A549 (cell line): ENCODE results near the gene RPL31. TPM values are rescaled to one million over a fixed set of nuclear protein-coding genes. Genes with fewer than 3 reads are reported as not detected.

ENCODE experiments used
- ATAC-seq, 2 experiments: fragments of 200-7000 bp in 1 of 2; fragments of >200 bp in 1 of 2; cut with Nextera tagmentation in 1 of 2; cut with Tn5 transposase in 1 of 2; 3 replicates each; pipeline versions ENCODE4 v1.8.0 to v1.9.1; 2018 to 2020; ENCODE audit warnings: mild to moderate bottlenecking in 1 of 2, moderate library complexity in 1 of 2
- CTCF ChIA-PET: fragments of 300-600 bp; sonication (Branson Sonifier 250); formaldehyde crosslinking; extraction: SDS; loops from one replicate; lab custom pipeline; 2021; ENCODE audit warnings: antibody characterized with exemption, inconsistent platforms; lab: Yijun Ruan, JAX
- POLR2A ChIA-PET: fragments of 350-600 bp; formaldehyde crosslinking; extraction: SDS; loops from one replicate; lab custom pipeline; 2021; ENCODE audit warnings: antibody characterized with exemption, inconsistent platforms; lab: Yijun Ruan, JAX
- DNase-seq, 2 experiments: peaks; one replicate each; pipeline versions ENCODE4 v3.0.0 to v3.0.0-alpha.2; 2011 to 2016; ENCODE audit warnings: low read depth in 1 of 2, low spot score in 1 of 2
- FAIRE-seq: peaks from 2 replicates; lab custom pipeline; 2011; peaks lifted over from hg19 to GRCh38; lab: Jason Lieb, UNC
- H3K27ac ChIP-seq, 2 experiments: fragments of >200 bp; sonication (Bioruptor Twin); formaldehyde crosslinking; 3 replicates each; pipeline ENCODE4 v1.5.1; 2016 to 2017
- H3K4me1 ChIP-seq: fragments of >200 bp; sonication (Bioruptor Twin); formaldehyde crosslinking; 3 replicates; pipeline ENCODE4 v1.6.1; 2016
- H3K4me2 ChIP-seq: fragments of >200 bp; sonication (Bioruptor Twin); formaldehyde crosslinking; 3 replicates; pipeline ENCODE4 v1.6.1; 2016
- H3K4me3 ChIP-seq: fragments of >200 bp; sonication (Bioruptor Twin); formaldehyde crosslinking; 3 replicates; pipeline ENCODE4 v1.5.1; 2016
- H3K9me3 ChIP-seq: fragments of >200 bp; sonication (Bioruptor Twin); formaldehyde crosslinking; 3 replicates; pipeline ENCODE4 v1.6.1; 2016
- ATOH8 ChIP-seq: fragments of 250-450 bp; sonication (Bioruptor Pico); IDR thresholded peaks from 2 replicates; pipeline ENCODE4 v1.5.0; 2020; ENCODE audit warnings: low read depth, mild to moderate bottlenecking, moderate library complexity
- ELK1 ChIP-seq: fragments of 150-350 bp; IDR thresholded peaks from 2 replicates; pipeline ENCODE4 v1.6.1; 2014; ENCODE audit warnings: low read depth, mild to moderate bottlenecking, low read length
- HES2 ChIP-seq: fragments of >200 bp; sonication (Bioruptor Twin); formaldehyde crosslinking; IDR thresholded peaks from 2 replicates; pipeline ENCODE4 v1.6.1; 2016
- HOXB13 ChIP-seq: fragments of 250-450 bp; sonication (Bioruptor Pico); IDR thresholded peaks from 2 replicates; pipeline ENCODE4 v1.5.0; 2020; ENCODE audit warnings: low read depth, mild to moderate bottlenecking, moderate library complexity
- HOXB5 ChIP-seq: fragments of 250-450 bp; sonication (Bioruptor Pico); IDR thresholded peaks from 2 replicates; pipeline ENCODE4 v1.5.0; 2020; ENCODE audit warnings: mild to moderate bottlenecking, moderate library complexity
- KDM5A ChIP-seq: fragments of 200-600 bp; sonication (generic); IDR thresholded peaks from 2 replicates; pipeline ENCODE4 v1.6.1; 2016; ENCODE audit warnings: antibody characterized with exemption, mild to moderate bottlenecking
- MAFK ChIP-seq: fragments of 450-650 bp; IDR thresholded peaks from 2 replicates; pipeline ENCODE4 v1.6.1; 2014; ENCODE audit not compliant: partially characterized antibody
- MAX ChIP-seq: IDR thresholded peaks from 2 replicates; pipeline ENCODE4 v1.6.1; 2012
- NFE2L2 ChIP-seq: fragments of 150-350 bp; conservative IDR thresholded peaks from 2 replicates; pipeline ENCODE4 v1.6.1; 2014; ENCODE audit warnings: low read length
- NPAS2 ChIP-seq: fragments of 250-450 bp; sonication (Bioruptor Pico); IDR thresholded peaks from 2 replicates; pipeline ENCODE4 v1.8.0; 2022; ENCODE audit warnings: mild to moderate bottlenecking, moderate library complexity, borderline replicate concordance
- PBX3 ChIP-seq: IDR thresholded peaks from 2 replicates; pipeline ENCODE4 v1.6.1; 2012
- PHF8 ChIP-seq: fragments of 200-600 bp; sonication (generic); IDR thresholded peaks from 2 replicates; pipeline ENCODE4 v1.6.1; 2016; ENCODE audit warnings: low read depth, mild to moderate bottlenecking, antibody characterized with exemption, moderate library complexity, borderline replicate concordance
- POLR2AphosphoS2 ChIP-seq: conservative IDR thresholded peaks from 2 replicates; pipeline ENCODE4 v1.6.1; 2012; ENCODE audit warnings: low read length, improper control_type of control experiment, inconsistent platforms
- RAD21 ChIP-seq, 2 experiments: fragments of >200 bp in 1 of 2; sonication (Bioruptor Twin) in 1 of 2; formaldehyde crosslinking in 1 of 2; IDR thresholded peaks in 1 of 2; conservative IDR thresholded peaks in 1 of 2; 2 replicates in 1 of 2; 3 replicates in 1 of 2; pipeline ENCODE4 v1.6.1; 2012 to 2018; ENCODE audit warnings: inconsistent platforms in 1 of 2
- RFX5 ChIP-seq: fragments of 450-650 bp; IDR thresholded peaks from 2 replicates; pipeline ENCODE4 v1.7.1; 2014; ENCODE audit warnings: antibody characterized with exemption, mild to moderate bottlenecking, moderate library complexity
- SMC3 ChIP-seq: fragments of >200 bp; sonication (Bioruptor Twin); formaldehyde crosslinking; IDR thresholded peaks from 3 replicates; pipeline ENCODE4 v1.6.1; 2018; ENCODE audit warnings: inconsistent platforms
- ZFP36 ChIP-seq: fragments of 450-650 bp; IDR thresholded peaks from 2 replicates; pipeline ENCODE4 v1.6.1; 2014; ENCODE audit warnings: borderline replicate concordance; ENCODE audit not compliant: partially characterized antibody
- WGBS: methylation state at CpG from one replicate; pipeline ENCODE4 v1.1.6; 2017; ENCODE audit errors: missing lambda C conversion rate; 5-methylcytosine and 5-hydroxymethylcytosine counted together
- polyA plus RNA-seq, 4 experiments: library from polyadenylated mRNA; depleted of rRNA in 3 of 4; stranded (reverse); fragments of >200 nt; fragmentation: RNase III in 1 of 4; extraction: RNeasy Plus Mini Kit Qiagen cat#74134 plus additional on column Dnase treatment in 1 of 4; gene quantifications; 2 replicates in 3 of 4; 3 replicates in 1 of 4; pipeline ENCODE4 v1.2.3, GENCODE V29; 2011 to 2017
- TF ChIP-seq, protein P1 (sequence below): fragments of >200 bp; sonication (Bioruptor Twin); formaldehyde crosslinking; IDR thresholded peaks from 3 replicates; pipeline ENCODE4 v1.5.1; 2016
- TF ChIP-seq, protein P2 (sequence below): fragments of 250-450 bp; sonication (Bioruptor Pico); IDR thresholded peaks from 2 replicates; pipeline ENCODE4 v1.5.0; 2021; ENCODE audit warnings: mild to moderate bottlenecking, moderate library complexity, borderline replicate concordance

RPL31 gene
- polyA plus RNA-seq, 2 of the 4 experiments (the other 2 are of a cell fraction), result 1,803 to 2,064 TPM

DNA sequence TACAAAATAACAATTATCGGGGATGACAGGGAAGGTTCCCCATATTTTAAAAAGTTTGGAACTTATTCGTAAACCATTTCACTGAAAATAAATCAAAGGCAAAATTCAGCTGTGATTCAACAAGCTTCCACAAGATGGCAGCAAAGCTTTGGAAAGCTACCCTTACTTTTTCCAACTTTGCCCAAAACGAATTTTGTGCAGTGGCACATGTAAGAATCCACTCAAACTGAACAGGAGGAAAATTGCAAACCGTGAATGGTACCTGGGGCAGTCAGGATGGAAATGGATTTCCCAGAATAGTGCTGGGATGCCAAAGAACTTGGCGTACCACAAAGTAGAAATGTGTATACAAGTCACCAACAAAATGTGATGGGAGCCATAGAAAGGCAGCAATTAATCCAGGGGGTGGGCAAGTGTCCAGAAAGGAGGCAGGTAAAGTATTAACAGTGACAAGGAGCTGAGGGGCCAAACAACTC is 10.7 kb downstream of the RPL31 start:
- Histone ChIP-seq H3K27ac (peak overlapping the region; percentile 5 to 46; a peak in 1 of 6 replicates), H3K4me3 (no peak overlapping the region), H3K4me2 (no peak overlapping the region), H3K9me3 (no peaks in the 10 kb centered on the region), H3K4me1 (peaks cover 9% of the 10 kb centered on the region; the same call in 2 of the 3 replicates)
- ChIA-PET CTCF (interaction anchor here (0.5 to 9.1 kb wide), 40 partner anchors 8 to 432 kb away, joined by 3 to 136 read pairs (median 4); partner anchors contain the start of genes CNOT11, RPL31 and TBC1D8), POLR2A (interaction anchor here (0.7 to 1.3 kb wide), 4 partner anchors 138 to 395 kb away, joined by 3 to 15 read pairs (median 4); partner anchors contain the start of gene TBC1D8)
- WGBS, result 25% methylated on average over 5 of the region's 5 CpGs
- ATAC-seq (peak in 1 of 2 experiments; percentile 31; a peak in 1 of 6 replicates), DNase-seq (peak in 1 of 2 experiments; percentile 52), FAIRE-seq (no peak)
- peak; percentile 24; the same call in 1 of the 2 replicates for TF ChIP-seq MAX
- no peak for TF ChIP-seq KDM5A
- TF ChIP-seq RAD21 (conservative IDR thresholded peaks at IDR 0.05 in 1 of 2, IDR thresholded peaks at IDR 0.05 in 1 of 2), result peak; percentile 87 to 92
- TF ChIP-seq, protein P1, sequence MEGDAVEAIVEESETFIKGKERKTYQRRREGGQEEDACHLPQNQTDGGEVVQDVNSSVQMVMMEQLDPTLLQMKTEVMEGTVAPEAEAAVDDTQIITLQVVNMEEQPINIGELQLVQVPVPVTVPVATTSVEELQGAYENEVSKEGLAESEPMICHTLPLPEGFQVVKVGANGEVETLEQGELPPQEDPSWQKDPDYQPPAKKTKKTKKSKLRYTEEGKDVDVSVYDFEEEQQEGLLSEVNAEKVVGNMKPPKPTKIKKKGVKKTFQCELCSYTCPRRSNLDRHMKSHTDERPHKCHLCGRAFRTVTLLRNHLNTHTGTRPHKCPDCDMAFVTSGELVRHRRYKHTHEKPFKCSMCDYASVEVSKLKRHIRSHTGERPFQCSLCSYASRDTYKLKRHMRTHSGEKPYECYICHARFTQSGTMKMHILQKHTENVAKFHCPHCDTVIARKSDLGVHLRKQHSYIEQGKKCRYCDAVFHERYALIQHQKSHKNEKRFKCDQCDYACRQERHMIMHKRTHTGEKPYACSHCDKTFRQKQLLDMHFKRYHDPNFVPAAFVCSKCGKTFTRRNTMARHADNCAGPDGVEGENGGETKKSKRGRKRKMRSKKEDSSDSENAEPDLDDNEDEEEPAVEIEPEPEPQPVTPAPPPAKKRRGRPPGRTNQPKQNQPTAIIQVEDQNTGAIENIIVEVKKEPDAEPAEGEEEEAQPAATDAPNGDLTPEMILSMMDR, result peak; percentile 88
- TF ChIP-seq SMC3, result peak; percentile 84
- TF ChIP-seq, all 56 proteins: peak for 4

GRCh38 chr2:101014264-101014857 is 12.3 kb downstream of the RPL31 start:
- H3K4me2 ChIP-seq, result no peak overlapping the region
- ATAC-seq (no peak), DNase-seq (no peak), FAIRE-seq (no peak)
- H3K4me3 ChIP-seq, result no peak overlapping the region
- 86% methylated on average over 6 of the region's 6 CpGs for WGBS
- TF ChIP-seq POLR2AphosphoS2 (0 out of 2 replicates have a peak, but pooled peaks have one; percentile 25), MAFK (peak; percentile 88), HES2 (no peak)
- ChIA-PET CTCF (interaction anchor here (0.9 to 9.1 kb wide), 4 partner anchors 127 to 192 kb away, joined by 3 to 136 read pairs (median 36); partner anchors contain the start of gene TBC1D8), POLR2A (no interaction called here)
- H3K4me1 ChIP-seq, result peaks cover 6% of the 10 kb centered on the region; the same call in 2 of the 3 replicates
- no peaks in the 10 kb centered on the region for H3K9me3 ChIP-seq
- no peak overlapping the region for H3K27ac ChIP-seq

DNA sequence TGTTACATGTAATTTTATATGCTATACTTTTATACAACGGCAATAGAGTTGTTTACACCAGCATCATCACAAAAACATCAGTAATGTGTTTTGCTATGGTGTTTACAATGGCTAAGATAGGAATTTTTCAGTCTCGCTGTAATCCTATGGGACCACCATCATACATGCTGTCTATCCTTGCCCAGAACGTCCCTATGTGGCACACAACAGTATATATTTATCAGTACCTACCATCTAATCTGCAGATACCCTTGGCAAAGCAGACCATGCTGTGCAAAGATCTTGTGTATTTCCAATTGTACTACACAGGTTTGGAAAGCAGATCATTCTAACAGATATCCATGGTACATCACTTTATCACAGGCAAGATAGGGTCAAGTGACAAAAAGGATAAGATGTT is 15.3 kb downstream of the RPL31 start:
- ChIA-PET POLR2A (no interaction called here), CTCF (no interaction called here)
- Histone ChIP-seq H3K4me2 (no peak overlapping the region), H3K9me3 (no peaks in the 10 kb centered on the region), H3K27ac (no peak overlapping the region), H3K4me1 (peaks cover 6% of the 10 kb centered on the region; the same call in 2 of the 3 replicates), H3K4me3 (no peak overlapping the region)
- DNase-seq (no peak), FAIRE-seq (no peak), ATAC-seq (no peak)
- TF ChIP-seq ELK1 (no peak), POLR2AphosphoS2 (no peak), RAD21 (conservative IDR thresholded peaks at IDR 0.05 in 1 of 2, IDR thresholded peaks at IDR 0.05 in 1 of 2) (no peak), ZFP36 (no peak), NFE2L2 (no peak), HOXB13 (CRISPR knock-in tag) (no peak), ATOH8 (CRISPR knock-in tag) (no peak), HOXB5 (CRISPR knock-in tag) (no peak), NPAS2 (no peak), RFX5 (no peak), PHF8 (no peak), PBX3 (no peak)
- TF ChIP-seq, protein P2, sequence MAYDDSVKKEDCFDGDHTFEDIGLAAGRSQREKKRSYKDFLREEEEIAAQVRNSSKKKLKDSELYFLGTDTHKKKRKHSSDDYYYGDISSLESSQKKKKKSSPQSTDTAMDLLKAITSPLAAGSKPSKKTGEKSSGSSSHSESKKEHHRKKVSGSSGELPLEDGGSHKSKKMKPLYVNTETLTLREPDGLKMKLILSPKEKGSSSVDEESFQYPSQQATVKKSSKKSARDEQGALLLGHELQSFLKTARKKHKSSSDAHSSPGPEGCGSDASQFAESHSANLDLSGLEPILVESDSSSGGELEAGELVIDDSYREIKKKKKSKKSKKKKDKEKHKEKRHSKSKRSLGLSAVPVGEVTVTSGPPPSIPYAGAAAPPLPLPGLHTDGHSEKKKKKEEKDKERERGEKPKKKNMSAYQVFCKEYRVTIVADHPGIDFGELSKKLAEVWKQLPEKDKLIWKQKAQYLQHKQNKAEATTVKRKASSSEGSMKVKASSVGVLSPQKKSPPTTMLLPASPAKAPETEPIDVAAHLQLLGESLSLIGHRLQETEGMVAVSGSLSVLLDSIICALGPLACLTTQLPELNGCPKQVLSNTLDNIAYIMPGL (CRISPR knock-in tag), result no peak
- 83% methylated on average over 3 of the region's 3 CpGs for WGBS
